Duodenal mucosa (tissue), 2 donors: ENCODE results near the gene OTOP2.

Experiments
- H3K27ac ChIP-seq: one replicate; pipeline ENCODE4 v1.7.0; 2013; ENCODE audit warnings: low read depth, low read length
- H3K27me3 ChIP-seq, 2 donors: one replicate each; pipeline ENCODE4 v1.7.0; 2013; ENCODE audit warnings: low read length in 2 of 2, control low read depth in 1 of 2; ENCODE audit not compliant: insufficient read depth in 2 of 2, control insufficient read depth in 1 of 2
- H3K36me3 ChIP-seq, 2 donors: one replicate each; pipeline ENCODE4 v1.7.0; 2013; ENCODE audit warnings: low read length in 2 of 2, control low read depth in 1 of 2; ENCODE audit not compliant: insufficient read depth in 2 of 2, control insufficient read depth in 1 of 2
- H3K4me1 ChIP-seq, 2 donors: one replicate each; pipeline ENCODE4 v1.7.0; 2013; ENCODE audit warnings: low read length in 2 of 2, control low read depth in 1 of 2; ENCODE audit not compliant: insufficient read depth in 2 of 2, control insufficient read depth in 1 of 2
- H3K4me3 ChIP-seq, 2 donors: one replicate each; pipeline ENCODE4 v1.7.0; 2013; ENCODE audit warnings: low read length in 2 of 2, low read depth in 1 of 2
- H3K9ac ChIP-seq, 2 donors: one replicate each; pipeline ENCODE4 v1.7.0; 2013; ENCODE audit warnings: low read length in 2 of 2, low read depth in 1 of 2
- H3K9me3 ChIP-seq, 2 donors: one replicate each; pipeline ENCODE4 v1.7.0; 2013; ENCODE audit warnings: low read length in 2 of 2, control low read depth in 1 of 2; ENCODE audit not compliant: control insufficient read depth in 1 of 2

The OTOP2 gene

DNA sequence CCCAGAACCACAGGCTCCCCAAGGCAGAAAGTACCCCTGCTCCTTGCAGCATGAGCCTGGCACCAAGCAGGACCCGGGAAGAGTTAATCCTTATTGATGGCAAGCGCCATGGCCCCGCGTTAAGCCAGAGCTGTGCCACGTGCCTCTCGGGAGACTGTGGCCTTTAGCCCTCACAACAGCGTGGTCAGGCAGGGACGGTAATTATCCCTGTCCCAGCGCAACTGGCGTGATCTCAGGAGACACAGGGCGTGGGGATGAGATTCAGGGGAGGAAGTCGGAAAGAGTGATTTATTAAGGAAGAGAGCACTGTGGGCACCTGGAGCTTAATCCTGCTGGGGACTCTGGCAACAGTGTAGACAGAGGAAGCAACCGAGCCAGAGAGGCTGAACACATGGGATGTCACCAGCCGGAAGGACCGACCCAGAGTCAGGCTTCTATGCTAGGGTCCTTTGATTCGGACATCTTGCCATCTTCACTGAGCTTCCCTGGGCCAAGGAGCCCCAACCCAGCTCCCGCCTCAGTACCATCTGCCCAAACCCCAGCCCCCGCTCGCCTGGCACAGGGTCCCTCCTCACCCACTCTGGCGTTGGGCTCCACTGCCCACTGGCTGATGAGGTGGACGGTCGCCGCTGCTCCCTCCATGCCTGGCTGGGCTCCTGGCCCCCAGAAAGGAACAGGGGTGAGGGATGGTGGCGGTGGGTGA is 28.5 kb downstream of the OTOP2 start:
- Histone ChIP-seq H3K4me3 (no peak overlapping the region), H3K4me1 (peaks cover 24 to 27% of the 10 kb centered on the region in 2 donors), H3K36me3 (peaks cover 10 to 41% of the 10 kb centered on the region in 2 donors), H3K27me3 (no peaks in the 10 kb centered on the region), H3K9me3 (no peaks in the 10 kb centered on the region), H3K9ac (peak overlapping the region in 1 of 2 donors; percentile 24), H3K27ac (no peak overlapping the region)

GRCh38 chr17:74953134-74953687 is 29.1 kb downstream of the OTOP2 start:
- Histone ChIP-seq H3K27ac (no peak overlapping the region), H3K36me3 (peaks cover 9 to 41% of the 10 kb centered on the region in 2 donors), H3K27me3 (no peaks in the 10 kb centered on the region), H3K9me3 (no peaks in the 10 kb centered on the region), H3K9ac (peak overlapping the region in 1 of 2 donors; percentile 24), H3K4me3 (no peak overlapping the region), H3K4me1 (peaks cover 24 to 27% of the 10 kb centered on the region in 2 donors)

DNA sequence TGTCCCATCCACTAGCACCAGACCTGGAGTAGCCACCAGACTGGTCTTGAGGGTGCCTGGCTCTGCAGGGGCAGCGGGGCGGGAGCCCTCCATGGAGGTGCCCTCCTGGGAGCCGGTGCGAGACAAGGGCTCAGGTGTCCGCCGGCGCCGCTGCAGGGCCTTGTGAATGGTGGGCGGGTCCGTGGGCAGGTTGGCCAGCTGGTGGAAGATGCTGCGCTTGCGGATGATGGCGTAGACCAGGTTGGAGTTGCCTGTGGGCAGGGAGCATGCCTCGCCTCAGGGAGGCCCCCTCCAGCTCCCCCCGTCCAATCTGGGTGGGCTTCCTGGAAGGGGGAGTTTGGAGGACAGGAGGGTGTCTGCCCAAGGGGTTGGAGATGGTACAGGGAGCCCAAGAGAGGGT is 30.0 kb downstream of the OTOP2 start:
- Histone ChIP-seq H3K4me3 (no peak overlapping the region), H3K36me3 (peaks cover 9 to 41% of the 10 kb centered on the region in 2 donors), H3K9ac (no peak overlapping the region), H3K27ac (no peak overlapping the region), H3K4me1 (peaks cover 24 to 27% of the 10 kb centered on the region in 2 donors), H3K9me3 (no peaks in the 10 kb centered on the region), H3K27me3 (no peaks in the 10 kb centered on the region)

GRCh38 chr17:74954665-74955421 is 30.8 kb downstream of the OTOP2 start:
- Histone ChIP-seq H3K4me1 (peaks cover 24 to 27% of the 10 kb centered on the region in 2 donors), H3K27me3 (no peaks in the 10 kb centered on the region), H3K4me3 (no peak overlapping the region), H3K9ac (no peak overlapping the region), H3K9me3 (no peaks in the 10 kb centered on the region), H3K27ac (no peak overlapping the region), H3K36me3 (peaks cover 9 to 44% of the 10 kb centered on the region in 2 donors)

- H3K36me3 ChIP-seq: peaks cover 17 to 56% of the 10 kb centered on the region in 2 donors
- H3K4me3 ChIP-seq: no peak overlapping the region
- H3K27ac ChIP-seq: no peak overlapping the region
- no peaks in the 10 kb centered on the region for H3K27me3 ChIP-seq
- peaks cover 23 to 27% of the 10 kb centered on the region in 2 donors for H3K4me1 ChIP-seq
- no peak overlapping the region for H3K9ac ChIP-seq
- no peaks in the 10 kb centered on the region for H3K9me3 ChIP-seq
Measured at GRCh38 chr17:74956093-74956492, 32.0 kb downstream of the OTOP2 start.

GRCh38 chr17:74957935-74958740 is 34.1 kb downstream of the OTOP2 start:
- peaks cover 17 to 52% of the 10 kb centered on the region in 2 donors for H3K36me3 ChIP-seq
- H3K4me3 ChIP-seq: no peak overlapping the region
- no peaks in the 10 kb centered on the region for H3K27me3 ChIP-seq
- no peaks in the 10 kb centered on the region for H3K9me3 ChIP-seq
- H3K9ac ChIP-seq: no peak overlapping the region
- no peak overlapping the region for H3K27ac ChIP-seq
- peaks cover 17 to 18% of the 10 kb centered on the region in 2 donors for H3K4me1 ChIP-seq

- H3K27ac ChIP-seq: no peak overlapping the region
- H3K36me3 ChIP-seq: peaks cover 17 to 52% of the 10 kb centered on the region in 2 donors
- no peak overlapping the region for H3K4me3 ChIP-seq
- peaks cover 6 to 9% of the 10 kb centered on the region in 2 donors for H3K4me1 ChIP-seq
- H3K27me3 ChIP-seq: no peaks in the 10 kb centered on the region
- no peaks in the 10 kb centered on the region for H3K9me3 ChIP-seq
- no peak overlapping the region for H3K9ac ChIP-seq
Measured at GRCh38 chr17:74959826-74960515, 35.9 kb downstream of the OTOP2 start.

GRCh38 chr17:74960570-74961342 is 36.7 kb downstream of the OTOP2 start:
- Histone ChIP-seq H3K27ac (no peak overlapping the region), H3K4me1 (peaks cover 6 to 13% of the 10 kb centered on the region in 2 donors), H3K36me3 (peaks cover 12 to 45% of the 10 kb centered on the region in 2 donors), H3K9me3 (no peaks in the 10 kb centered on the region), H3K27me3 (no peaks in the 10 kb centered on the region), H3K9ac (no peak overlapping the region), H3K4me3 (no peak overlapping the region)
